Amniotic epithelial cell (primary cell): ENCODE measurements around the gene RXRA.

ENCODE experiments used
- DNase-seq: peaks from one replicate; pipeline ENCODE4 v3.0.0-alpha.2; 2010; ENCODE audit warnings: low read depth

The RXRA gene

GRCh38 chr9:134403682-134404301 lies 77.5 kb downstream of the RXRA start:
- DNase-seq, result peak; percentile 65

DNA sequence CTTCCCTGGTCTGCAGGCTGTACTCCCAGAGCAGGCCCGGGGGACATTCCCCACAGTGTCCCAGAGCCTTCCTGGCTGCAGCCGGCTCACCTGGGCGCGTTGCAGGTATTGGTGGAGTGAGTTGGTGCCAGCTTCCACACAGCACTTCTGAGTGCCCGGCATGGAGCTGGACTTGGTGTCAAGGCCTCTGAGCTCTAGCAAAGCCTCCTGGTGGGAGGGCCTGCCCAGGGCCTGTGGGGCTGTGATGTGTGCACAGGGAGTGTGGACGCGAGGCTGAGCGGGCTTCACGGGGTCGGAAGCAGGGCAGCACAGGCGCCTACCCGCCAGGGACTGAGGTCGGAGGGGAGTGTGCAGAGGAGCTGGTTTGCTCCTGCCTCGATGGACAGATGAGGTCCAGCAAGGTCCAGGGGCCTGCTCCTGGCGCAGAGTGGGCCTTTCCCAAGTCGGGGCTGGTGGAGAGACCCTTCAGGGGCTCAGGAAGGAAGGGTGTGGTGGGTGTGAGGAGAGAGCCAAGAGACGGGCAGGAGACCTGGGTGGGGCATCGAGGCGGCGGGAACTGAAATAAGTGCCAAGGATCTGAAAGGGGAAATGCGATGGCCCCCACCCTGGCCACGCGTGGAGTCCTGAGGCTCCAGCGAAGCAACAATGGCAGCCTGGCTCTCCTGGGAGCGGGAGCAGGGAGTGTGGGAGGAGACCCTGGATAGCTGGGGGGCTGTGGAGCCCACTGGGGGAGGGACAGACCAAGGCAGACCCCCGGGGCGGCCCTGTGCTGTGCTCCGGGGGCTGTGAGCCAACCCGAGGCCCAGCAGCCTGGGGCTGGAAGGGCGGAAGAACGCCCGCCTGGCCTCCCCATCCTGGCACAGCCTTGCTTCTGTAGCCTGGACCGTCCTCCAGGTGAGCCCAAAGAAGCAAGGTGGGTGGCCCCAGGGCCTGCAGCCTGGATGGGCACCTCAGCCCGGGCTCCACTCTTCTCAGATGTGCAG lies 78.4 kb downstream of the RXRA start:
- no peak for DNase-seq

GRCh38 chr9:134405527-134405926 lies 79.3 kb downstream of the RXRA start:
- DNase-seq, result no peak

GRCh38 chr9:134406366-134407120 lies 80.3 kb downstream of the RXRA start:
- no peak for DNase-seq

GRCh38 chr9:134407121-134407779 lies 81.0 kb downstream of the RXRA start:
- DNase-seq, result peak; percentile 87

GRCh38 chr9:134408389-134408788 lies 82.1 kb downstream of the RXRA start:
- no peak for DNase-seq

- DNase-seq, result no peak
Measured at GRCh38 chr9:134408939-134409737, 82.9 kb downstream of the RXRA start.

GRCh38 chr9:134410071-134410834 lies 84.0 kb downstream of the RXRA start:
- peak; percentile 55 for DNase-seq

GRCh38 chr9:134410835-134411217 lies 84.6 kb downstream of the RXRA start:
- no peak for DNase-seq

DNA sequence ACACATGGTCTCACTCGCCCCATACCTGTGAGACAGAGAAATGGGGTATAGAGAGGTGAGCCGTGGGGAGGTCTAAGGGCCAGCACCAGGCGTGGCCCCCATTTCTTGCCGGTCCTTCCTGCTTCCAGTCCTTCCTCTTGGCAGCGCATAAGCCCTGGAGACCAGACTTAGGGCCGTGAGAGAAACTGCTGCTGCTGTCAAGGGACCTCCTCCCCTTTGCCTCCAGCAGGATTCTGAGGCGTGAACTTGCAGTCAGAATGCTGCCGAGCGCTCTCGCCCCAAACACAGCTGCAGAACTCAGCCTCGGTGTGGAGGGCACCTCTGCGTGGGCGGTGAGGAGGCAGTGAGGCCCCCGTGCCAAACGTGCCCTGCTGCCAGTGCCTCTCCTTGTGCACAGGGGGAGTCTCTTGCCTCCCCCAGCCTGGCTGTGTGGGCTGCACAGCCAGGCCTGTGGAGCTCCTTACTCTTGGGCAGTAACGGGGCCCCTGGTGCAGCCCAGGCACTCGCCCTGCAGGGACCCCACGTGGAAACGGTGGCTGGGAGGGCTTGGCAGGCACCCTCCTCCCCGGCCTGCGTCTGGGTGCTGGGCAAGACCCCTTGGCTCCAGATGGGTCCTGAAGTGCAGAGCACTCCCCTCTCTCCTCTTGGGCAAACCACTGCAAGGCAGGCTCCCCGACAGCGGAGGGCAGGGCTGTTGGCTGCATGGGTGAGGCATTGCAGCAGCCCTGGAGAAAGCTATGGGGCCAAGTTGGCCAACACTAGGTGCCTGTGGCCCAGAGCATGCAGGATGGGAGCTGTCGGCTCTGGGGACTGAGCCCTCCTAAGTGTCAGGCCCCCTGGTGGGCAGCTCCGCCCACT lies 85.4 kb downstream of the RXRA start:
- no peak for DNase-seq

DNA sequence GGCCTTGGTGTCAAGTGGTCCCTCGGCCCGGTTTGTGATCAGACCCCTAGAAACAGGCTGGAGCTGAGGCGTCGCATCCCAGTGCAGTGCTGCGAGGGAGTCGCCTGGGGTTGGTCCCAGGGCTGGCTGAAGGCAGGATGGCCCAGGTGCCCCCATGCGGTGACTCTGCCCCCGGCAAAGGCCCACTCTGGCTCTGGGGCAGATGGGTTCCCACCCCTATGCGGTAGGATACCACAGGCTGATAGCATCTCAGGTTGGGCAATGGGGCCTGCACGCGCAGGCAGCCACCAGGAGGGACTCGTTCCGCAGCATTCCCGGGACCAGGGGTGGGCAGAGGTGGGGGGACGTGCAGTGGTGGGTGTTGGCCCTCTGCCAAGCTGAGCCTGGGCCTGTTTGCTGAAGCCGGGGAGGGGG lies 86.0 kb downstream of the RXRA start:
- no peak for DNase-seq

- no peak for DNase-seq
Measured at GRCh38 chr9:134413112-134413715, 87.0 kb downstream of the RXRA start.

- peak; percentile 87 for DNase-seq
Measured at GRCh38 chr9:134413890-134414623, 87.8 kb downstream of the RXRA start.

DNA sequence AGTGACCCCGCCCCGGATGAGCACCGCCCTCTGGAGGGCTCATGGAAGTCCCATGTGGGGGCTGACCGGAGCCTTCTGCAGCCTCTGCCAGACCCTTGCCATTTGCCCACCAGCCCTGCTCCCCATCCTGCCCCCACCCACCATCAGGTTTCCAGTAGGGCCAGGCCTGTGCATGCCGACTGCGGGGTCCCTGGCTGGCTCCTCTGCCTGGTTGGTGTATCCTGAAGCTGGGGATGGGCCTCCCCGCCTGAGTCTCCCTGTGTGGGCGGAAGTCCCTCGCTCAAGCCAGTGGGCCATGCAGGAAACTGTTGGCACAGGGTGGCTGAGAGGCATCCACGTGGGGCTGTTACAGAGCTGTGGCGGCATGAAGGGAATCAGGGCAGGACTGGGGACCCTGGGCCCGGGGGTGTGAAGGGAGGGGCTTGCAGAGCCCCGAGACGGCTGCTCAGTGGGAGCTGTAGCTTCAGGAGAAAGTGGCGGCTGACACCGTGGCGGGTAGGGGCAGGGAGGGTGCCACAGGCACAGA lies 88.7 kb downstream of the RXRA start:
- no peak for DNase-seq

- no peak for DNase-seq
Measured at GRCh38 chr9:134416385-134417015, 90.2 kb downstream of the RXRA start.

DNA sequence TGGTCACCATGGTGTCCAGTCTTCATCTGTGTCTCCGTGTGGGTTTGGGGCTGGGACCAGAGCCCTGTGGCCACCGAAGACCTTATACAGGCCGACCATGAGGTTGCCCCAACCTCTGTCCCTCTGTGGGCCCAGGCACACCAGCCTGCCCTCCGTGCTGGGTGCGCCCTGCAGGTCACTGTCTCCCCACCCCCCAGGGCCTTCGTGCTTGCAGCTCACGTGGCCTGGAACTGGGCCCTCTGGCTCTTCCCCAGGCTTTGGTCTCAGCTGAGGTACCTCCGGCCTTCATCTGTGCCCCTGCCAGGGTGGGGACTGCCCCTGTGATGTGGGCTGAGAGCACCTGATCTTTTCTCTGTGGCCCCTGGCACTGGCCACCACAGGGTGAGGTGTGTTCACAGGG lies 92.1 kb downstream of the RXRA start:
- DNase-seq, result no peak

DNA sequence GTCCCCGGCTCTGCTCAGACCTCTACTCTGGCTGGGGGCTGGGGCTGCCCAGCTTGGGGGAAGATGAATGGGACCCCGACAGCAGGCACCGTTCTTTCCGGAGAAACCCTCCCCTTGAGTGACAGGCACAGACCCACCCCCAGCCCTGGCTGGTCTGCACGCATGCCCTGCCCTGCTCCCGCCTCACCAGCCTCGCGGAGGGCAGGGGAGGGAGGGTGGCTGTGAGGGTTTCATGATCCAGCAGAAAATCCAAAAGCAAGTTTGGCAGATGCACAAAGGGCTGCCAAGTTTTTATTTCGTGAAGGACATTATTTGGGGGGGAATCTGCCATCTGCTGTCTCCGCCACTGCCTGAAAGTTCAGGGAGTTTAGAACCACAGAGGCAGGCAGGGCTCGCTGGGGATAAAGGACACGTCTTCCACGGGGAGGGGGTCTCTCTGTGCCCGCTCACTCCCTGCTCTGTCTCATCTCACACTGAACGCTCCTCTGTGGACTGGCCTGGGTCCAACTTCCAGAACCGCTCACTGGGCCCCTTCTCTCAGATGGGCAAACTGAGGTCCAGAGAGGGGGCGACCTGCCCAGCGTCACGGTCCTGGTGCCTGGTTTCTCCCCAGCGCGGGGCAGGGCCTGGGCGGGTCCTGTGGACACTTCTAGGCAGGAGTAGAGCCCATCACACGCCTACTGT lies 92.9 kb downstream of the RXRA start:
- DNase-seq, result no peak
